ENCODE results near the gene SLC31A1. TPM values are rescaled to one million over a fixed set of nuclear protein-coding genes. Genes with fewer than 3 reads are reported as not detected.

Gene SLC31A1
- total and polyA plus RNA-seq, 2 of the 13 experiments (the other 11 are each of a cell fraction or from before 2014, with no cell fraction given): 62.9 to 70.0 TPM

DNA sequence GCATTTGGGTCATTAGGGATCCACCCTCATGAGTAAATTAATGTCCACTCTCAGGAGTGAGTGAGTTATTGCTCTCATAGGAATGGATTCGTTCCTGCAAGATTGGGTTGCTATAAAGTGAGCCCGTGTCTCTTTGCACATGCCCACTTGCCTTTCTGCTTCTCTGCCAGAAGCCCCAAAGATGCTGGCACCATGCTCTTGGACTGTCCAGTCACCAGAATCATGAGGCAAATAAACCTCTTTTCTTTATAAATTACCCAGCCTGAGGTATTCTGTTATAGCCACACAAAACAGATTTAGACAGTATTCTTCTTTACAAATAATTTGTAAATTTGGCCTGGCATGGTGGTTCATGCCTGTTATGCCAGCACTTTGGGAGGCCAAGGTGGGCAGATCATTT is 29.5 kb downstream of the SLC31A1 start:
- Histone ChIP-seq H3K4me2 (ENCODE audit: low read depth, low read length) (no peak overlapping the region), H3K79me2 (ENCODE audit: insufficient read depth, low read length) (peaks cover 28% of the 10 kb centered on the region), H3K4me3 (replicated peaks in 1 of 3; ENCODE audit: insufficient read depth in 1 of 3, low read depth in 2 of 3, low read length in 3 of 3) (no peak overlapping the region), H2AFZ (ENCODE audit: low read length) (no peak overlapping the region), H3K36me3 (replicated peaks in 1 of 2; ENCODE audit: control insufficient read depth in 1 of 2, insufficient read depth in 2 of 2, low read length in 2 of 2) (peaks cover 6 to 8% of the 10 kb centered on the region in 2 experiments; a peak in 3 of 5 replicates), H3K4me1 (ENCODE audit: insufficient read depth, low read length) (no peaks in the 10 kb centered on the region), H3K27ac (ENCODE audit: extremely low read length, insufficient read depth, low read length) (no peak overlapping the region), H3K27me3 (ENCODE audit: control insufficient read depth in 1 of 2, insufficient read depth in 2 of 2, low read length in 2 of 2) (no peaks in the 10 kb centered on the region), H3K9ac (ENCODE audit: insufficient read depth, low read depth, low read length) (no peak overlapping the region), H4K20me1 (ENCODE audit: insufficient read depth, low read length) (peaks cover 4% of the 10 kb centered on the region; the same call in 1 of the 2 replicates), H3K9me3 (ENCODE audit: low read length) (no peaks in the 10 kb centered on the region)
- POLR2A ChIA-PET: no interaction called here
- DNase-seq (ENCODE audit: low spot score) (no peak), FAIRE-seq (no peak), ATAC-seq (no peak)
- 100% methylated on average over 2 of the region's 2 CpGs for whole genome bisulfite sequencing (ENCODE audit: low lambda C conversion rate)
- CTCF ChIA-PET (ENCODE audit: low intra/inter-chr PET ratio, low total read pairs): no interaction called here
- intact Hi-C loops (cut with micrococcal nuclease; ENCODE audit: unreplicated experiment) (no loop called here), in situ Hi-C loops (cut with HindIII; ENCODE audit: extremely low pct_ligation_motif_present, low pct_unique_long_range_greater_than_20kb) (no loop called here)
- no TSS peak for BruUV-seq (replicated peaks)
- no peak for TF ChIP-seq ZMAT3 (CRISPR knock-in tag; conservative IDR thresholded peaks at IDR 0.05)
- TF ChIP-seq ZNF564 (CRISPR knock-in tag; IDR thresholded peaks at IDR 0.05): peak; percentile 96

DNA sequence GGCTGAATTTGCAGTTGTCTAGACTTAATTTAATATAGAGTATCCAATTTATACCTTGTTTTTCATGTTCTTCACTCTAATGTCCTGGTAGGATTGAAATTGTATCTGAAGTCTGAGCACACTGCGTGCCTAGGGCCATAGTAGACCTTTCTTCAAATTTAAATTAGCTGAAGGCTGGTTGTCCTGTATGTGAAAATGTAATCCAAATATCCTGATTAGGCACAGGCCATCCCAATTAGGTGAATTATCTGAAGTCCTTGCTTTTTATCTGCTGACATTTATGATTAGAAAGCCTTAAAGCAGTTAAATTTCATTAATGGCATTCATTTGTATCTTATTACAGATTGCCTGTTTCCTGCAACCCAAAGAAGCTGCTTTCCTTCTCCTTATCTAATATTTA is 33.6 kb downstream of the SLC31A1 start:
- Histone ChIP-seq H3K27me3 (ENCODE audit: control insufficient read depth in 1 of 2, insufficient read depth in 2 of 2, low read length in 2 of 2) (no peaks in the 10 kb centered on the region), H3K79me2 (ENCODE audit: insufficient read depth, low read length) (peaks cover 18% of the 10 kb centered on the region), H3K4me2 (ENCODE audit: low read depth, low read length) (no peak overlapping the region), H3K9me3 (ENCODE audit: low read length) (no peaks in the 10 kb centered on the region), H4K20me1 (ENCODE audit: insufficient read depth, low read length) (peaks cover 4% of the 10 kb centered on the region; the same call in 1 of the 2 replicates), H3K36me3 (replicated peaks in 1 of 2; ENCODE audit: control insufficient read depth in 1 of 2, insufficient read depth in 2 of 2, low read length in 2 of 2) (peaks cover 23 to 41% of the 10 kb centered on the region in 2 experiments), H3K9ac (ENCODE audit: insufficient read depth, low read depth, low read length) (no peak overlapping the region), H3K27ac (ENCODE audit: extremely low read length, insufficient read depth, low read length) (no peak overlapping the region), H2AFZ (ENCODE audit: low read length) (no peak overlapping the region), H3K4me3 (replicated peaks in 1 of 3; ENCODE audit: insufficient read depth in 1 of 3, low read depth in 2 of 3, low read length in 3 of 3) (no peak overlapping the region), H3K4me1 (ENCODE audit: insufficient read depth, low read length) (no peaks in the 10 kb centered on the region)
- ATAC-seq (no peak), DNase-seq (ENCODE audit: low spot score) (no peak), FAIRE-seq (no peak)
- no TSS peak for BruUV-seq (replicated peaks)
- 100% methylated on average over 1 of the region's 1 CpG for WGBS (ENCODE audit: low lambda C conversion rate)
- POLR2A ChIA-PET: no interaction called here
- intact Hi-C loops (cut with micrococcal nuclease; ENCODE audit: unreplicated experiment) (no loop called here), in situ Hi-C loops (cut with HindIII; ENCODE audit: extremely low pct_ligation_motif_present, low pct_unique_long_range_greater_than_20kb) (no loop called here)
- CTCF ChIA-PET (ENCODE audit: low intra/inter-chr PET ratio, low total read pairs): no interaction called here
- TF ChIP-seq SNAI1 (CRISPR knock-in tag; IDR thresholded peaks at IDR 0.05; ENCODE audit: borderline replicate concordance) (no peak), NONO (IDR thresholded peaks at IDR 0.05) (no peak), NONO (CRISPR knock-in tag; conservative IDR thresholded peaks at IDR 0.05) (no peak), SMYD3 (CRISPR knock-in tag; IDR thresholded peaks at IDR 0.05) (no peak), RFX3 (CRISPR knock-in tag; IDR thresholded peaks at IDR 0.05) (no peak), ETV6 (CRISPR knock-in tag; conservative IDR thresholded peaks at IDR 0.05) (no peak), RBM22 (optimal IDR thresholded peaks at IDR 0.05; ENCODE audit: low read length) (no peak), SNAPC2 (CRISPR knock-in tag; IDR thresholded peaks at IDR 0.05) (no peak), XRCC5 (optimal IDR thresholded peaks at IDR 0.05; ENCODE audit: low read length) (no peak), PITX1 (CRISPR knock-in tag; IDR thresholded peaks at IDR 0.05) (no peak), DPF2 (CRISPR knock-in tag; IDR thresholded peaks at IDR 0.05; ENCODE audit: borderline replicate concordance, low read depth) (no peak), ZNF724P (CRISPR knock-in tag; IDR thresholded peaks at IDR 0.05; ENCODE audit: borderline replicate concordance) (no peak)
- TF ChIP-seq, protein P1, sequence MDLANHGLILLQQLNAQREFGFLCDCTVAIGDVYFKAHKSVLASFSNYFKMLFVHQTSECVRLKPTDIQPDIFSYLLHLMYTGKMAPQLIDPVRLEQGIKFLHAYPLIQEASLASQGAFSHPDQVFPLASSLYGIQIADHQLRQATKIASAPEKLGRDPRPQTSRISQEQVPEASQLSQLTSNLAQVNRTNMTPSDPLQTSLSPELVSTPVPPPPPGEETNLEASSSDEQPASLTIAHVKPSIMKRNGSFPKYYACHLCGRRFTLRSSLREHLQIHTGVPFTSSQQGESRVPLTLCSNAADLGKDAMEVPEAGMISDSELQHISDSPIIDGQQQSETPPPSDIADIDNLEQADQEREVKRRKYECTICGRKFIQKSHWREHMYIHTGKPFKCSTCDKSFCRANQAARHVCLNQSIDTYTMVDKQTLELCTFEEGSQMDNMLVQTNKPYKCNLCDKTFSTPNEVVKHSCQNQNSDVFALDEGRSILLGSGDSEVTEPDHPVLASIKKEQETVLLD (CRISPR knock-in tag; IDR thresholded peaks at IDR 0.05; ENCODE audit: low read depth): no peak
- TF ChIP-seq, protein P2, sequence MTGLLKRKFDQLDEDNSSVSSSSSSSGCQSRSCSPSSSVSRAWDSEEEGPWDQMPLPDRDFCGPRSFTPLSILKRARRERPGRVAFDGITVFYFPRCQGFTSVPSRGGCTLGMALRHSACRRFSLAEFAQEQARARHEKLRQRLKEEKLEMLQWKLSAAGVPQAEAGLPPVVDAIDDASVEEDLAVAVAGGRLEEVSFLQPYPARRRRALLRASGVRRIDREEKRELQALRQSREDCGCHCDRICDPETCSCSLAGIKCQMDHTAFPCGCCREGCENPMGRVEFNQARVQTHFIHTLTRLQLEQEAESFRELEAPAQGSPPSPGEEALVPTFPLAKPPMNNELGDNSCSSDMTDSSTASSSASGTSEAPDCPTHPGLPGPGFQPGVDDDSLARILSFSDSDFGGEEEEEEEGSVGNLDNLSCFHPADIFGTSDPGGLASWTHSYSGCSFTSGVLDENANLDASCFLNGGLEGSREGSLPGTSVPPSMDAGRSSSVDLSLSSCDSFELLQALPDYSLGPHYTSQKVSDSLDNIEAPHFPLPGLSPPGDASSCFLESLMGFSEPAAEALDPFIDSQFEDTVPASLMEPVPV (CRISPR knock-in tag; IDR thresholded peaks at IDR 0.05): no peak
- TF ChIP-seq, protein P3, sequence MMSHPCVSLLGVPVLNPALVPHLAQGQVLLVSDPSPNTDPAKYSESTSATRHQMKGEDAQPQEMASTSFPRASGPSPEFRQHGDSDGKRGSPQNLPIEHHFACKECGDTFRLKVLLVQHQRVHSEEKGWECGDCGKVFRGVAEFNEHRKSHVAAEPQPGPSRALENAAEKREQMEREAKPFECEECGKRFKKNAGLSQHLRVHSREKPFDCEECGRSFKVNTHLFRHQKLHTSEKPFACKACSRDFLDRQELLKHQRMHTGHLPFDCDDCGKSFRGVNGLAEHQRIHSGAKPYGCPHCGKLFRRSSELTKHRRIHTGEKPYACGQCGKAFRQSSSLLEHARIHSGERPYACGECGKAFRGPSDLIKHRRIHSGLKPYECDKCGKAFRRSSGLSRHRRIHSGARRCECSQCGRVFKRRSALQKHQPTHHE (CRISPR knock-in tag; IDR thresholded peaks at IDR 0.05; ENCODE audit: borderline replicate concordance): no peak

All from HepG2 (cell line).